HG03378 (cell line): ENCODE data around the gene FZD10.

ENCODE experiments used
- ATAC-seq: cut with Tn5 transposase; IDR thresholded peaks from one replicate; pipeline ENCODE4 v1.9.1; 2021; ENCODE audit warnings: mild to moderate bottlenecking, moderate library complexity; ENCODE audit not compliant: unreplicated experiment

FZD10 gene

GRCh38 chr12:130201037-130201436 lies 38.8 kb downstream of the FZD10 start:
- no peak for ATAC-seq

GRCh38 chr12:130202201-130202600 lies 39.9 kb downstream of the FZD10 start:
- ATAC-seq = no peak

DNA sequence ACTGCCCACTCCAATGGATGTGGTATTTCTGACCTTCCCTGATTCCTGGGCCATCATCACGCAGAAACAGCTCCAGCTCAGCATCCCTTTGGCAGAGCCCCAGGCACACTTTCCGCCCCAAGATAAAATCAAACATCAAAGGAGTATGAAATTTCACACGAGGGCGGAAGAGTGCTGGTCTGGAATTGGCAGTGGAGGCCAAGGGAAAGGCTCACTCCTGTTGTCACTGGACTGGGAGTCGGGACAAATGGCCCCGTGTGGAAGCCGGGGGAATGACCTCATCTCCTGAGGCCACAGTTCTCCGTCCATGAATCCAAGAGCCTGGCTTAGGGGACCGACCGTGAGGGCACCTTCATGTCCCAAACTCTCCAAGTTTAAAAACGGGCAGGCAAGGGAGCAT lies 40.9 kb downstream of the FZD10 start:
- ATAC-seq = no peak

DNA sequence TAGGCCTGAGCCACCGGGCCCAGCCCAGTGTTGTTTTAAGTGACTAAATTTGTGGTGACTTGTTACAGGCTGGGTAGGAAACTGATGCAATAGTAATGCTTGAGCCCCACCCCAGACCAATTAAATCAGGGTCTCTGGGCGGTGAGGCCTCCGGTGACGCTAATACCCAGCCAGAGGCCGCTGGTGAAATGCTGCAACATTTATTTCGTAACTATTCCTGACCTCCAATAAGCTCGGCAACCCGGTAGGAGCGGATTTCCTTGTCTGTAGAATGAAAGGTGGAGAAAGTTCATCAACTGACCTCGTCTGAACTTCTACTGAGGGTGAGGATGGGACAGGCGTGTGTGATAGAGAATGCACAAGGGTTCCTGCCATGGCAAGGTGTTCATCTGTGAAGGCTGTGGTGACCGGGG lies 42.3 kb downstream of the FZD10 start:
- no peak for ATAC-seq

DNA sequence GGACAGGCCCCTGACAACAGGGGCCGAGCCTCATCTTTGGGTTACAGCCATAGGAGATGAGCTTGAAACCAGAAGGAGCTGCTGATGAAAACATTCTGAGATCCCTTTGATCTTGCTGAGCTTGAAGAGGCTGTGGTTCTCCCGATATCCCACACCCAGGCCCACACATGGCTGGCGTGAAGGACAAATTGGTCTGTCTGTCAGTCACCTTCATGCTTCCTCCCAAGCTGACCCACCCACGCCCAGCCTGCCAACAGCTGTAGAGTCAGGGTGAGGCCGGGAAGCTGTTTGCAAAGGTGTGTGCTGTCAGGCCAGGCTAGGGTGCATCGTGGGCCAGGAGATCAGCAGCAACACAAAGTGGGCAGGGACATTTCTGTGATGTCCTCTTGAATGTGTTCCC lies 43.2 kb downstream of the FZD10 start:
- no peak for ATAC-seq

GRCh38 chr12:130212384-130212989 lies 50.2 kb downstream of the FZD10 start:
- no peak for ATAC-seq

- ATAC-seq = no peak
Measured at GRCh38 chr12:130213249-130213648, 51.0 kb downstream of the FZD10 start.

GRCh38 chr12:130214686-130215395 lies 52.6 kb downstream of the FZD10 start:
- no peak for ATAC-seq
